ENCODE data around the gene GLCE.

Gene GLCE

DNA sequence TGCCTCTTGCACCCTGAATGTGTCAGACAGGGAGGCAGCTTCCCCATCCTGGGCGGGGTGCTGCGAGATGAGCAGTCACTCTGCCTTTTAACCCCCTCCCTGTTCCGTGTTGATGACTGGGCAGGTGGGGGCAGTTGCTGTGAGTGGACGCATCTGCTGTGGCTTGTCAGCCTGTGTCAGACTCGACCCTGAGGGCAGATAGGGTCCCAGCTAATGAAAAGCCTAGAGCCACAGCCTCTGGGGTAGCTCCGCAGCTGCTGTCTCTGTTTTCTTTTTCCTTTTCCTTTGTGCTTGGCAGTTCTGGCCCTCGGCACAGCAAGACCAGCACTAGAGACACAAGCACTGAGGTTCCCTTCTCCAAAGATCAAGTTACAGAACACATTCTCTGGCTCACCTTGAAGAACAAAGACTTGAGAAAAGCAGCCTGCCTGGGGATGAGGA lies 43.0 kb upstream of the GLCE start:
- Histone ChIP-seq H2AK5ac (ENCODE audit: low read depth, low read length) (no peak overlapping the region), H3K4me2 (ENCODE audit: insufficient read depth, low read length, poor library complexity, severe bottlenecking) (peak overlapping the region; percentile 23), H3K36me3 (replicated peaks in 1 of 2; ENCODE audit: control insufficient read depth in 2 of 2, insufficient read depth in 2 of 2, low read length in 2 of 2) (no peaks in the 10 kb centered on the region), H3K27ac (replicated peaks; ENCODE audit: low read length) (no peak overlapping the region), H3K4me3 (ENCODE audit: low read length in 2 of 2) (peak overlapping the region in 1 of 2 donors; percentile 27), H2BK120ac (ENCODE audit: low read depth, low read length) (no peak overlapping the region), H3K23ac (ENCODE audit: low read depth, low read length, poor library complexity) (no peak overlapping the region), H2BK12ac (ENCODE audit: low read length) (no peak overlapping the region), H3K9me3 (replicated peaks in 1 of 2; ENCODE audit: control insufficient read depth in 2 of 2, insufficient read depth in 1 of 2, low read depth in 1 of 2, low read length in 2 of 2) (no peaks in the 10 kb centered on the region), H3K14ac (ENCODE audit: low read length) (no peak overlapping the region), H3K79me1 (ENCODE audit: low read depth, low read length) (no peaks in the 10 kb centered on the region), H4K91ac (ENCODE audit: low read depth, low read length, poor library complexity) (no peak overlapping the region), H2BK15ac (ENCODE audit: low read length) (no peak overlapping the region), H2BK5ac (ENCODE audit: low read length) (no peak overlapping the region), H3K4me1 (ENCODE audit: control insufficient read depth in 2 of 2, insufficient read depth in 1 of 2, low read depth in 1 of 2, low read length in 2 of 2) (peaks cover 10 to 14% of the 10 kb centered on the region in 2 donors), H4K8ac (ENCODE audit: low read depth, low read length) (no peak overlapping the region), H3K18ac (ENCODE audit: low read length) (no peak overlapping the region), H3K27me3 (ENCODE audit: control insufficient read depth in 3 of 3, insufficient read depth in 3 of 3, low read depth in 1 of 3, low read length in 3 of 3) (peaks cover 0 to 59% (median 3%) of the 10 kb centered on the region in 3 experiments), H2AFZ (ENCODE audit: low read length) (peak overlapping the region; percentile 37), H3K4ac (ENCODE audit: low read length) (no peak overlapping the region), H3K9ac (ENCODE audit: low read depth, low read length, poor library complexity) (no peak overlapping the region)
- no CpG with 5 or more reads among the region's 7 CpGs for WGBS, 2 donors (ENCODE audit: extremely low coverage in 2 of 2, insufficient read length in 2 of 2, insufficient replicate concordance in 1 of 2)
- peak; percentile 20 for DNase-seq (ENCODE audit: low spot score)

DNA sequence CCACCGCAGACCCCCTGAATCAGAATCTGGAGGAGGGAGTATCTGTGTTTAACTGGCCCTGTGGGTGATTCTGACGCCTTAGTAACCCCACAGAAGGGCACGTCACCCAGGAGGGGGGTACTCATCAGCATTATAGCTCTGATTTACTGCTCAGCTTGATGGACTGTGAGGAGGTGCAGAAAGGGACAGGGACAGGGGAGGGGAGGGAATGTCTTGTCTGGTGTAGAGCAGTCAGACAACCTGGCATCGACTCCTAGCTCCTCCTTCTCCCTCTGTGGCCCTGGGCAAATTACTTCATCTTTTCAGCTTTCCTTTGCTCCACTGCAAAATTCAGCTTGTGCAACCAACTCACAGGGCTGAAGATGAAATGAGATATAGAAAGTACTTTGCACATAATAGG lies 42.3 kb upstream of the GLCE start:
- no peak overlapping the region for H3K4me2 ChIP-seq (ENCODE audit: insufficient read depth, low read length, poor library complexity, severe bottlenecking)
- DNase-seq (ENCODE audit: low spot score), result no peak
- H3K36me3 ChIP-seq (replicated peaks in 1 of 2; ENCODE audit: control insufficient read depth in 2 of 2, insufficient read depth in 2 of 2, low read length in 2 of 2), result no peaks in the 10 kb centered on the region
- no peak overlapping the region for H3K4me3 ChIP-seq (ENCODE audit: low read length in 2 of 2)
- WGBS, 2 donors (ENCODE audit: extremely low coverage in 2 of 2, insufficient read length in 2 of 2, insufficient replicate concordance in 1 of 2), result no CpG with 5 or more reads among the region's 4 CpGs
- no peak overlapping the region for H2AK5ac ChIP-seq (ENCODE audit: low read depth, low read length)
- no peak overlapping the region for H3K23ac ChIP-seq (ENCODE audit: low read depth, low read length, poor library complexity)
- H3K4me1 ChIP-seq (ENCODE audit: control insufficient read depth in 2 of 2, insufficient read depth in 1 of 2, low read depth in 1 of 2, low read length in 2 of 2), result peaks cover 10 to 14% of the 10 kb centered on the region in 2 donors
- H2BK12ac ChIP-seq (ENCODE audit: low read length), result no peak overlapping the region
- H3K79me1 ChIP-seq (ENCODE audit: low read depth, low read length), result no peaks in the 10 kb centered on the region
- no peak overlapping the region for H4K91ac ChIP-seq (ENCODE audit: low read depth, low read length, poor library complexity)
- no peak overlapping the region for H2BK5ac ChIP-seq (ENCODE audit: low read length)
- H3K27ac ChIP-seq (replicated peaks; ENCODE audit: low read length), result no peak overlapping the region
- no peak overlapping the region for H2BK15ac ChIP-seq (ENCODE audit: low read length)
- H3K27me3 ChIP-seq (ENCODE audit: control insufficient read depth in 3 of 3, insufficient read depth in 3 of 3, low read depth in 1 of 3, low read length in 3 of 3), result peaks cover 0 to 59% (median 3%) of the 10 kb centered on the region in 3 experiments
- no peak overlapping the region for H3K14ac ChIP-seq (ENCODE audit: low read length)
- H3K4ac ChIP-seq (ENCODE audit: low read length), result no peak overlapping the region
- no peak overlapping the region for H4K8ac ChIP-seq (ENCODE audit: low read depth, low read length)
- no peaks in the 10 kb centered on the region for H3K9me3 ChIP-seq (replicated peaks in 1 of 2; ENCODE audit: control insufficient read depth in 2 of 2, insufficient read depth in 1 of 2, low read depth in 1 of 2, low read length in 2 of 2)
- no peak overlapping the region for H2BK120ac ChIP-seq (ENCODE audit: low read depth, low read length)
- H3K9ac ChIP-seq (ENCODE audit: low read depth, low read length, poor library complexity), result no peak overlapping the region
- H2AFZ ChIP-seq (ENCODE audit: low read length), result no peak overlapping the region
- no peak overlapping the region for H3K18ac ChIP-seq (ENCODE audit: low read length)

DNA sequence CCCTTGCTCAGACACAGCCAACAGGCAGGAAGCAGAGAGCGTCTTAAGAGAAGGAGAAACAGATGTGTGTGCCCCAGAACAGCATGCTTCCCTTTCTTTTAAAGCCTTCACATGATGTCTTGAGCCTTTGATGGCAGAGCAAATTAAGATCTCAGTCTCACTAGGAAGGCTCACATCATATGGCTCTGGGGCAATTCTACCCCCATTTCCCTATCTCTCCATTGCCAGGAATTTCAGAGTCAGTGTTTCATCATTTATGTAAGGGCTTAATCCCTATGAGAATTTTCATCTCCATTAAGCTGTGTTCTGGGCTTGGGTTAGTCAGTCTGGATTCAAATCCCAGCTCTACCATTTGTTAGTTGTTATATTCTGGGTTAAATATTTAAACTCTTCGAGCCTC lies 41.4 kb upstream of the GLCE start:
- H3K4me3 ChIP-seq (ENCODE audit: low read length in 2 of 2), result no peak overlapping the region
- H2BK5ac ChIP-seq (ENCODE audit: low read length), result no peak overlapping the region
- H2AFZ ChIP-seq (ENCODE audit: low read length), result no peak overlapping the region
- H2AK5ac ChIP-seq (ENCODE audit: low read depth, low read length), result no peak overlapping the region
- H3K4me2 ChIP-seq (ENCODE audit: insufficient read depth, low read length, poor library complexity, severe bottlenecking), result no peak overlapping the region
- no peak overlapping the region for H3K23ac ChIP-seq (ENCODE audit: low read depth, low read length, poor library complexity)
- H3K36me3 ChIP-seq (replicated peaks in 1 of 2; ENCODE audit: control insufficient read depth in 2 of 2, insufficient read depth in 2 of 2, low read length in 2 of 2), result no peaks in the 10 kb centered on the region
- H3K9ac ChIP-seq (ENCODE audit: low read depth, low read length, poor library complexity), result no peak overlapping the region
- WGBS, 2 donors (ENCODE audit: extremely low coverage in 2 of 2, insufficient read length in 2 of 2, insufficient replicate concordance in 1 of 2), result no CpG with 5 or more reads among the region's 2 CpGs
- no peak overlapping the region for H2BK12ac ChIP-seq (ENCODE audit: low read length)
- H4K91ac ChIP-seq (ENCODE audit: low read depth, low read length, poor library complexity), result no peak overlapping the region
- H3K27me3 ChIP-seq (ENCODE audit: control insufficient read depth in 3 of 3, insufficient read depth in 3 of 3, low read depth in 1 of 3, low read length in 3 of 3), result peaks cover 0 to 57% (median 3%) of the 10 kb centered on the region in 3 experiments
- no peak overlapping the region for H3K14ac ChIP-seq (ENCODE audit: low read length)
- no peak for DNase-seq (ENCODE audit: low spot score)
- no peak overlapping the region for H3K27ac ChIP-seq (replicated peaks; ENCODE audit: low read length)
- no peak overlapping the region for H4K8ac ChIP-seq (ENCODE audit: low read depth, low read length)
- no peak overlapping the region for H2BK15ac ChIP-seq (ENCODE audit: low read length)
- H3K4ac ChIP-seq (ENCODE audit: low read length), result no peak overlapping the region
- H3K4me1 ChIP-seq (ENCODE audit: control insufficient read depth in 2 of 2, insufficient read depth in 1 of 2, low read depth in 1 of 2, low read length in 2 of 2), result peaks cover 10 to 14% of the 10 kb centered on the region in 2 donors
- H3K18ac ChIP-seq (ENCODE audit: low read length), result no peak overlapping the region
- H2BK120ac ChIP-seq (ENCODE audit: low read depth, low read length), result no peak overlapping the region
- no peaks in the 10 kb centered on the region for H3K9me3 ChIP-seq (replicated peaks in 1 of 2; ENCODE audit: control insufficient read depth in 2 of 2, insufficient read depth in 1 of 2, low read depth in 1 of 2, low read length in 2 of 2)
- H3K79me1 ChIP-seq (ENCODE audit: low read depth, low read length), result no peaks in the 10 kb centered on the region

DNA sequence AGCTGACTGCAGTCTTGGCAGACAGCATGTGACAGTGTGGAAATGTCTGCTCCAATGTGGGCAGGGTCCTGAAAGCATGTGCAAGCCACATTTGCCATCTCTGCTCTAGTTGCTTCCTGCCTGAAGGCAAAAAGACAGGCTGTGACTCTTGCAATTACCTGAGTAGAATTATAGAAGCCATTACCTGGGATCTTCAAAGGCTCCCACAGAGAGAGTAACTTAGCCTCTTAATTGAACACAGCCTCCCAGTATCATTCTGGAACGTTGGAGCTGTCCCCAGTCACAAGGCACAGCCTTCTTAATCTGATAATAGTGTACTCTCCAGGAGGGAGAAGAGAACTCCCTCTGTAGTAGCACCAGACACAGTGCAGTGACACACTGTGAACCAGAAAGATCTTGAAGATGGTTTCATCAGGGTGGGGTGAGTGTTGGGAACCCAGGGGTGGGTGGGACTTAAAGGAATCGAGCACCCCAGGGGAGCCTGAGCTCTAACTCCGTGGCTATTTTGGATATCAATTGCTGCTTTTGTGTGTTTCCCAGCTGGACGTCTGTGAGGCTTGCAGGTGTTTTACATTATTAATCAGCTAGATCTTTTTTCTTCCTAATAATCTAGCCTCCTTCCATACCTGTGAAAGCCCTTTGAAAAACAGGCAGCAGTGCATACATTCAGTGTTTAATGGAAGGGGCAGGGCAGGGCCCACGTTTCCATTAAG lies 40.6 kb upstream of the GLCE start:
- Histone ChIP-seq H2BK5ac (ENCODE audit: low read length) (no peak overlapping the region), H3K9ac (ENCODE audit: low read depth, low read length, poor library complexity) (no peak overlapping the region), H3K14ac (ENCODE audit: low read length) (no peak overlapping the region), H3K9me3 (replicated peaks in 1 of 2; ENCODE audit: control insufficient read depth in 2 of 2, insufficient read depth in 1 of 2, low read depth in 1 of 2, low read length in 2 of 2) (no peaks in the 10 kb centered on the region), H2AK5ac (ENCODE audit: low read depth, low read length) (no peak overlapping the region), H3K4ac (ENCODE audit: low read length) (no peak overlapping the region), H3K4me1 (ENCODE audit: control insufficient read depth in 2 of 2, insufficient read depth in 1 of 2, low read depth in 1 of 2, low read length in 2 of 2) (peaks cover 10 to 14% of the 10 kb centered on the region in 2 donors), H4K91ac (ENCODE audit: low read depth, low read length, poor library complexity) (no peak overlapping the region), H3K36me3 (replicated peaks in 1 of 2; ENCODE audit: control insufficient read depth in 2 of 2, insufficient read depth in 2 of 2, low read length in 2 of 2) (no peaks in the 10 kb centered on the region), H2AFZ (ENCODE audit: low read length) (no peak overlapping the region), H2BK12ac (ENCODE audit: low read length) (no peak overlapping the region), H3K4me2 (ENCODE audit: insufficient read depth, low read length, poor library complexity, severe bottlenecking) (no peak overlapping the region), H4K8ac (ENCODE audit: low read depth, low read length) (no peak overlapping the region), H3K18ac (ENCODE audit: low read length) (no peak overlapping the region), H2BK120ac (ENCODE audit: low read depth, low read length) (no peak overlapping the region), H3K23ac (ENCODE audit: low read depth, low read length, poor library complexity) (no peak overlapping the region), H3K27me3 (ENCODE audit: control insufficient read depth in 3 of 3, insufficient read depth in 3 of 3, low read depth in 1 of 3, low read length in 3 of 3) (peaks cover 0 to 49% (median 3%) of the 10 kb centered on the region in 3 experiments), H3K79me1 (ENCODE audit: low read depth, low read length) (no peaks in the 10 kb centered on the region), H2BK15ac (ENCODE audit: low read length) (no peak overlapping the region), H3K27ac (replicated peaks; ENCODE audit: low read length) (no peak overlapping the region), H3K4me3 (ENCODE audit: low read length in 2 of 2) (no peak overlapping the region)
- no CpG with 5 or more reads among the region's 5 CpGs for WGBS, 2 donors (ENCODE audit: extremely low coverage in 2 of 2, insufficient read length in 2 of 2, insufficient replicate concordance in 1 of 2)
- no peak for DNase-seq (ENCODE audit: low spot score)

Data from neuronal stem cell (in vitro differentiated cells).